ENCODE data around the gene TSACC. TPM values are rescaled to one million over a fixed set of nuclear protein-coding genes. Genes with fewer than 3 reads are reported as not detected.

The TSACC gene
- 0.50 TPM in 1 of 2 replicates, not detected in the other for total RNA-seq (2014; rRNA removed; shearing (Covaris generic))

GRCh38 chr1:156338180-156338976 lies at the start of gene TSACC, which contains the start of gene CCT3:
TSS of gene TSACC (plus strand) at chr1:156338526. CDS start at chr1:156339758, 1,232 bp downstream.
TSS of gene CCT3 (minus strand) at chr1:156338292. CDS start at chr1:156338184, 108 bp downstream.

DNA sequence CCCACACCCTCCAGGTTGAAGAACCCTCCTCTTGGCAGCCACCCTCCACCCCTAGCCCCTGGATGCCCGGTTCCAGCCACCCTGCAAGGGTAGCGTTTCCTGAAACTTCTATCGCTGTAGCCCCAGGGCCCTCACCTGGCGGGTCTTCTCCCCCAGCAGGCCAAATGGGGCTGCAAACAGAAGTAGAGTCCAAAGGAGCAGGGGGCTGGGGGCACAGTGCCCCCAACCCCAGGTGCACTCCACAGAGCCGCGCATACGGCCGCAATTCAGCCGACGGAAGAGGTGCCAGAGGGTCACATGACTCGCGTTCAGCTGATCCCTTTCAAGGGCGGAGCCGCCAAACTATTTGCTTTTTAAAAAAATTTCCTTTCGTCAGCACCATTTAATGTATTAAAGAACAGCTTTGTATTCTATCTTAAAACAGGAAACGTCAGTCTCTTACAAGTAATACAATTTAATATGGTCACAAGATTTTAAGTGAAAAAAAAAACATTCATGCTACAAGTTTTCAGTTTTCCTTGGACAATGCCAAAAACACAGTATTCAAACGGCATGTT lies 42.9 kb upstream of the TSACC start, which contains the start of gene GLMP:
Gene GLMP, minus strand, starts transcription at position 289 of the 557 bp plus-strand sequence. Its CDS starts 34 bp downstream, at position 255.

GRCh38 chr1:156298852-156299357 lies 39.4 kb upstream of the TSACC start, which contains the start of gene VHLL:
TSS of gene VHLL (minus strand) at chr1:156299307. CDS start at chr1:156299189, 118 bp downstream.

GRCh38 chr1:156368889-156369684 lies 30.8 kb downstream of the TSACC start, which contains the start of gene RHBG:
TSS of gene RHBG (plus strand) at chr1:156369211. CDS start at chr1:156369250, 39 bp downstream.

Other genes starting within 250 kb of the TSACC start
- gene LMNA, start 223.8 kb upstream of the TSACC start, total RNA-seq (2014; rRNA removed; shearing (Covaris generic)) = 1,986 and 2,053 TPM in 2 replicates
- 0.11 and 0.29 TPM in 2 replicates for gene SEMA4A, start 184.9 kb upstream of the TSACC start, total RNA-seq (2014; rRNA removed; shearing (Covaris generic))
- gene SLC25A44, start 144.4 kb upstream of the TSACC start, total RNA-seq (2014; rRNA removed; shearing (Covaris generic)) = 24.3 and 28.2 TPM in 2 replicates
- gene PMF1, start 125.5 kb upstream of the TSACC start, total RNA-seq (2014; rRNA removed; shearing (Covaris generic)) = 129 and 131 TPM in 2 replicates
- 2.2 and 5.1 TPM in 2 replicates for gene BGLAP, start 96.3 kb upstream of the TSACC start, total RNA-seq (2014; rRNA removed; shearing (Covaris generic))
- 20.0 and 20.7 TPM in 2 replicates for gene PAQR6, start 90.5 kb upstream of the TSACC start, total RNA-seq (2014; rRNA removed; shearing (Covaris generic))
- gene SMG5, start 55.7 kb upstream of the TSACC start, total RNA-seq (2014; rRNA removed; shearing (Covaris generic)) = 93.9 and 103 TPM in 2 replicates
- gene TMEM79, start 54.2 kb upstream of the TSACC start, total RNA-seq (2014; rRNA removed; shearing (Covaris generic)) = 3.1 and 4.0 TPM in 2 replicates
- gene GLMP, start 42.8 kb upstream of the TSACC start, total RNA-seq (2014; rRNA removed; shearing (Covaris generic)) = 86.4 and 110 TPM in 2 replicates
- 0.19 TPM in 1 of 2 replicates, not detected in the other for gene VHLL, start 39.2 kb upstream of the TSACC start, total RNA-seq (2014; rRNA removed; shearing (Covaris generic))
- 455 and 469 TPM in 2 replicates for gene CCT3, start 234 bp upstream of the TSACC start, total RNA-seq (2014; rRNA removed; shearing (Covaris generic))
- gene RHBG, start 30.7 kb downstream of the TSACC start, total RNA-seq (2014; rRNA removed; shearing (Covaris generic)) = not detected in 2 replicates
- gene MEF2D, start 162.2 kb downstream of the TSACC start, total RNA-seq (2014; rRNA removed; shearing (Covaris generic)) = 23.1 and 26.2 TPM in 2 replicates
- 99.3 and 101 TPM in 2 replicates for gene IQGAP3, start 234.0 kb downstream of the TSACC start, total RNA-seq (2014; rRNA removed; shearing (Covaris generic))
- not detected in 2 replicates for gene TTC24, start 241.2 kb downstream of the TSACC start, total RNA-seq (2014; rRNA removed; shearing (Covaris generic))